HG03280 (cell line): ENCODE results near the gene MMP28.

Experiments used
- ATAC-seq: cut with Tn5 transposase; IDR thresholded peaks from one replicate; pipeline ENCODE4 v1.9.1; 2021; ENCODE audit warnings: mild to moderate bottlenecking, moderate library complexity; ENCODE audit not compliant: unreplicated experiment

The MMP28 gene

GRCh38 chr17:35727635-35728034 lies 67.8 kb downstream of the MMP28 start:
- no peak for ATAC-seq

GRCh38 chr17:35726953-35727460 lies 68.4 kb downstream of the MMP28 start:
- no peak for ATAC-seq

- no peak for ATAC-seq
These were observed 69.1 kb downstream of the MMP28 start for GRCh38 chr17:35726127-35726952.

GRCh38 chr17:35725802-35726126 lies 69.7 kb downstream of the MMP28 start:
- ATAC-seq: no peak

- ATAC-seq: no peak
These were observed 70.4 kb downstream of the MMP28 start for GRCh38 chr17:35725058-35725457.

GRCh38 chr17:35723735-35724134 lies 71.7 kb downstream of the MMP28 start:
- no peak for ATAC-seq

- ATAC-seq: no peak
These were observed 78.0 kb downstream of the MMP28 start for GRCh38 chr17:35717475-35717874.

- ATAC-seq: no peak
These were observed 78.5 kb downstream of the MMP28 start for GRCh38 chr17:35716897-35717465.

GRCh38 chr17:35716173-35716572 lies 79.3 kb downstream of the MMP28 start:
- ATAC-seq: no peak
